Gastrocnemius medialis (tissue), 4 donors: ENCODE data around the gene DCDC2C. TPM values are rescaled to one million over a fixed set of nuclear protein-coding genes. Genes with fewer than 3 reads are reported as not detected.

Experiments used
- ATAC-seq, 2 donors: fragments of 150-250 bp; one replicate each; pipeline ENCODE4 v1.9.1; 2016
- DNase-seq, 2 donors: peaks; one replicate each; pipeline ENCODE4 v3.0.0-alpha.2; 2019
- H3K27ac ChIP-seq, 4 donors: fragments of 200-600 bp; sonication (generic); 1 replicate in 1 of 4; 2 replicates in 3 of 4; pipeline ENCODE4 v1.5.1; 2016 to 2018; ENCODE audit warnings: mild to moderate bottlenecking in 2 of 4, moderate library complexity in 1 of 4
- H3K27me3 ChIP-seq, 3 donors: fragments of 200-600 bp; sonication (generic) in 2 of 3; 1 replicate in 1 of 3; 2 replicates in 2 of 3; pipeline versions ENCODE4 v1.5.1 to v1.6.0; 2016 to 2019; ENCODE audit warnings: mild to moderate bottlenecking in 1 of 3, moderate library complexity in 1 of 3
- H3K36me3 ChIP-seq, 2 donors: fragments of 200-600 bp; sonication (generic) in 1 of 2; one replicate each; pipeline ENCODE4 v1.5.1; 2017 to 2018
- H3K4me1 ChIP-seq, 2 donors: fragments of 200-600 bp; sonication (generic) in 1 of 2; one replicate each; pipeline ENCODE4 v1.5.1; 2016 to 2017; ENCODE audit warnings: mild to moderate bottlenecking in 2 of 2
- H3K4me3 ChIP-seq, 4 donors: fragments of 200-600 bp; sonication (generic) in 3 of 4; 1 replicate in 1 of 4; 2 replicates in 3 of 4; pipeline ENCODE4 v1.5.1; 2016 to 2019; ENCODE audit warnings: mild to moderate bottlenecking in 2 of 4
- H3K9me3 ChIP-seq, 3 donors: fragments of 200-600 bp; sonication (generic) in 2 of 3; 1 replicate in 1 of 3; 2 replicates in 2 of 3; pipeline ENCODE4 v1.5.1; 2016 to 2019
- CTCF ChIP-seq, 5 experiments: fragments of 450-650 bp in 3 of 5; fragments of 200-600 bp in 2 of 5; sonication (generic) in 2 of 5; IDR thresholded peaks in 4 of 5; conservative IDR thresholded peaks in 1 of 5; 1 replicate in 4 of 5; 2 replicates in 1 of 5; pipeline ENCODE4 v1.5.1; 2016 to 2019; ENCODE audit warnings: antibody characterized with exemption in 5 of 5, mild to moderate bottlenecking in 3 of 5, moderate library complexity in 3 of 5
- POLR2A ChIP-seq, 2 donors: fragments of 450-650 bp; IDR thresholded peaks; one replicate each; pipeline ENCODE4 v1.6.1; 2017; ENCODE audit warnings: antibody characterized with exemption in 2 of 2, mild to moderate bottlenecking in 2 of 2, moderate library complexity in 2 of 2
- in situ Hi-C, 4 donors: fragments of 200-750 bp; cut with MboI; loops; one replicate each; pipeline versions ENCODE4 v1.15.0 to v1.8.0; 2017; ENCODE audit warnings: low sequenced_read_pairs in 4 of 4
- intact Hi-C: fragments of 100-400 bp; cut with DNase I; formaldehyde crosslinking; loops from one replicate; pipeline ENCODE4 v1.15.1; 2023; ENCODE audit warnings: low total_unique reads
- total RNA-seq, 4 donors: library from RNA; depleted of rRNA; stranded (reverse); fragments of >200 nt; gene quantifications; one replicate each; pipeline versions ENCODE4 v1.1.0 to v1.2.3, GENCODE V29; 2016

Gene DCDC2C
- total RNA-seq, 4 donors from 2014 or later = not detected

- no peaks in the 10 kb centered on the region for H3K36me3 ChIP-seq
- no peak overlapping the region for H3K4me3 ChIP-seq
- no peaks in the 10 kb centered on the region for H3K4me1 ChIP-seq
- in situ Hi-C loops = no loop called here
- DNase-seq (no peak), ATAC-seq (no peak)
- TF ChIP-seq POLR2A (IDR thresholded peaks at IDR 0.05) = no peak
- TF ChIP-seq CTCF (IDR thresholded peaks at IDR 0.05 in 4 of 5, conservative IDR thresholded peaks at IDR 0.05 in 1 of 5) = no peak
- H3K27me3 ChIP-seq = no peaks in the 10 kb centered on the region
- intact Hi-C loops = no loop called here
- H3K9me3 ChIP-seq = no peaks in the 10 kb centered on the region
- no peak overlapping the region for H3K27ac ChIP-seq
These were observed 13.2 kb upstream of the DCDC2C start for GRCh38 chr2:3689998-3690748.

GRCh38 chr2:3692375-3692774 is 11.0 kb upstream of the DCDC2C start:
- ATAC-seq (no peak), DNase-seq (no peak)
- Histone ChIP-seq H3K9me3 (no peaks in the 10 kb centered on the region), H3K4me1 (no peaks in the 10 kb centered on the region), H3K4me3 (no peak overlapping the region), H3K27me3 (no peaks in the 10 kb centered on the region), H3K36me3 (no peaks in the 10 kb centered on the region), H3K27ac (no peak overlapping the region)
- in situ Hi-C loops (no loop called here), intact Hi-C loops (no loop called here)
- TF ChIP-seq POLR2A (IDR thresholded peaks at IDR 0.05) = no peak
- TF ChIP-seq CTCF (IDR thresholded peaks at IDR 0.05 in 4 of 5, conservative IDR thresholded peaks at IDR 0.05 in 1 of 5) = no peak

GRCh38 chr2:3696545-3696944 is 6.8 kb upstream of the DCDC2C start:
- H3K4me1 ChIP-seq = no peaks in the 10 kb centered on the region
- no peaks in the 10 kb centered on the region for H3K9me3 ChIP-seq
- in situ Hi-C loops (no loop called here), intact Hi-C loops (no loop called here)
- no peak overlapping the region for H3K27ac ChIP-seq
- no peak for TF ChIP-seq POLR2A (IDR thresholded peaks at IDR 0.05)
- no peak for TF ChIP-seq CTCF (IDR thresholded peaks at IDR 0.05 in 4 of 5, conservative IDR thresholded peaks at IDR 0.05 in 1 of 5)
- DNase-seq (no peak), ATAC-seq (no peak)
- H3K27me3 ChIP-seq = no peaks in the 10 kb centered on the region
- no peaks in the 10 kb centered on the region for H3K36me3 ChIP-seq
- no peak overlapping the region for H3K4me3 ChIP-seq

- TF ChIP-seq POLR2A (IDR thresholded peaks at IDR 0.05) (no peak), CTCF (IDR thresholded peaks at IDR 0.05 in 4 of 5, conservative IDR thresholded peaks at IDR 0.05 in 1 of 5) (no peak)
- Histone ChIP-seq H3K36me3 (no peaks in the 10 kb centered on the region), H3K27ac (no peak overlapping the region), H3K9me3 (no peaks in the 10 kb centered on the region), H3K27me3 (peaks cover 14 to 17% (median 16%) of the 10 kb centered on the region in 3 donors), H3K4me3 (no peak overlapping the region), H3K4me1 (no peaks in the 10 kb centered on the region)
- in situ Hi-C loops (no loop called here), intact Hi-C loops (no loop called here)
- DNase-seq (no peak), ATAC-seq (no peak)
These were observed 2.3 kb upstream of the DCDC2C start for GRCh38 chr2:3701071-3701470.
